ENCODE data around the gene B3GLCT.

Gene B3GLCT

DNA sequence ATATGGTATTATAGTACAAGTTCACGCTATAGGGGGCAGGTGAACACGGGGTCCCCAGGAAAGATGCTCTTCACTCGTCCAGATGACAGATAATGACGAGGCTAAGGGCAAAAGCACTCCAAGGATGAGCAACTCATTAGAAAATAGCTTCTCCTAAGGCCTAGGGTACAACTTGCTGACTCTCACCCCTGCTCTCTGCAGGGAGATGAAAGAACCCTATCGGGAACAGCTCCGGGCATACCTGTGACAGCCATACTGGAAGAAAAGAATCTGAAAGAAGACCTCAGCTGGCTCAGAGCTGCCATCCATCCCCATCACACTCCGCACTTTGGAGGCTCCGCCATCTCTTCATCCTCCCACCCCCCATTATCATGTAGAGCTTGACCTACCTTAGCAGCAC, 20.5 kb upstream of the B3GLCT start:
- no peak overlapping the region for H3K4me3 ChIP-seq (ENCODE audit: low read length)
- DNase-seq (ENCODE audit: low read depth, low spot score): no peak

DNA sequence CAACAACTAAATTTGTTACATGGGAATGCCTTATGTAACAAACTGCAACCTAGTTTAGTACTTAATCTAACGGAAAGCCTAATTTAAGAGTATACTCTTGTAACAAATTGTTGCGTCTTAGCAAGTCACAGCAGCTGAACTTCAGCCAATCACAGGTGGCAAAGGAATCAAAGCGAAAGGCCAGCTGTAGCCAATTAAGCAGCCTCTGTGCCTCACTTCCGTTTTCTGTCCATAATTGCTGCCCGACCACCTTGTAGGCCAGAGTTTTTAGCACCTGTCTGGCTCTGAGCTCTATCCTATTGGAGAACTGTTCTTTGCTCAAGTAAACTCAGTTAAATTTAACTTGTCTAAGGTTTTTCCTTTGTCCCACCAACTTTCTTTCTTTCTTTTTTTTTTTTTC, 20.0 kb upstream of the B3GLCT start:
- no peak for DNase-seq (ENCODE audit: low read depth, low spot score)

DNA sequence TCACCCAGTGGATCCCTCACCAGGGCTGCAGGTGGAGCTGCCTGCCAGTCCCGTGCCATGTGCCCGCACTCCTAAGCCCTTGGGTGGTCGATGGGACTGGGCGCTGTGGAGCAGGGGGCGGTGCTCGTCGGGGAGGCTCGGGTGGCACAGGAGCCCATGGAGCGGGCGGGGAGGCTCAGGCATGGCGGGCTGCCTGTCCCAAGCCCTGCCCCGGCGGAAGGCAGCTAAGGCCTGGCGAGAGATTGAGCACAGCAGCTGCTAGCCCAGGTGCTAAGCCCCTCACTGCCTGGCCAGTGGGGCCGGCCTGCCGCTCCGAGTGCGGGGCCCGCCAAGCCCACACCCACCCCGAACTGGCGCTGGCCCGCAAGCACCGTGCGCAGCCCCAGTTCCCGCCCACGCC, 16.8 kb upstream of the B3GLCT start:
- no peak for DNase-seq (ENCODE audit: low read depth, low spot score)
- no peak overlapping the region for H3K4me3 ChIP-seq (ENCODE audit: low read length)

More for the DNA sequence above, 20.0 kb upstream of the B3GLCT start:
- H3K4me3 ChIP-seq (ENCODE audit: low read length): no peak overlapping the region

DNA sequence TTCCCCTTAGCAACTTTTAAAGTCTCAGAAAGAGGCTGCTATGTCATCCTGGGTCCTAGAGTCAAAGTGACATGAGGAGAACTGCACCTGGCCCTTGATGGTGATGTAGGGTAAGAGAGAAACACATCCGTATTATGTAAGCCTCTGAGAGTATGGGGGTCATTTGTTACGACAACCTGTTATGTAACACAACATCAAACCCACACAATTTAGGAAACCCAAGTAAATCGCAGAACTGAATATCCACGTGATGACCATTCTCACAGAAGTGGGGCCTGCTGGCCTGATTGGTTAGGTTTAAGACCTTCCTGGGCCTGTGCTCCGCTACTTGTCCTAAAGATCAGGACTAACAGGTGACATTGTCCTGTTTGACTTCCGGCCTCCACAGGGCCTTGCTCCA, 15.3 kb upstream of the B3GLCT start:
- no peak overlapping the region for H3K4me3 ChIP-seq (ENCODE audit: low read length)
- DNase-seq (ENCODE audit: low read depth, low spot score): no peak

DNA sequence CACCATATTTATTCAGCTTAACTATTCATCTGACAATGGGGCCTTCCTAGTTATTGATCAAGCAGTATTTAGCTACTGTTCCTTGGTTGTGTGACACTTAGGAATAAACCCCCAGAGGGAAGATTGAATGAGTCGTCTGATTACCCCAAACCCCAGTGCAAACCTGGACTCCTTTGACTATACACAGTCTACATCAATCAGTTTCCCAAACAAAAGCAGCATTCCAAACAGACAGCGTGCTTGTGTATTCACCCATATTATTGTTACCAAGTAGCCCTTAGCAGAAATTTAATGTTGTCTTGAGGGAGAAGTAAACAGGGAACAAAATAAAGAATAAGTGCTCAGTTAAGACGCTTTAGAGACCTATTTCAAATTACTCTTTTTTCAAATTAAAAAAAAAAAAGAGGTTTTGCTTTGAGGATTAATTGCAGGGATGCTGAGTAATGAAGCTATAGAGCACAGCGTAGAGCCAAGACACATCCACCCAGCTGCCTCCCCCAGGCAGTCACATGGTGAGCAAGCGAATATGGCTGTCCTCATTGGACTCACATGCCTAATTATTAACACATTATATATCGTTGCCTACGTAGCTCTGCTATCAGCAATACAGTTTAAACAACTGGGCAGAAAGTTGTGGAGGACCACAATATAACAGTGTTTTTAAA, 14.7 kb upstream of the B3GLCT start:
- no peak for DNase-seq (ENCODE audit: low read depth, low spot score)
- no peak overlapping the region for H3K4me3 ChIP-seq (ENCODE audit: low read length)

DNA sequence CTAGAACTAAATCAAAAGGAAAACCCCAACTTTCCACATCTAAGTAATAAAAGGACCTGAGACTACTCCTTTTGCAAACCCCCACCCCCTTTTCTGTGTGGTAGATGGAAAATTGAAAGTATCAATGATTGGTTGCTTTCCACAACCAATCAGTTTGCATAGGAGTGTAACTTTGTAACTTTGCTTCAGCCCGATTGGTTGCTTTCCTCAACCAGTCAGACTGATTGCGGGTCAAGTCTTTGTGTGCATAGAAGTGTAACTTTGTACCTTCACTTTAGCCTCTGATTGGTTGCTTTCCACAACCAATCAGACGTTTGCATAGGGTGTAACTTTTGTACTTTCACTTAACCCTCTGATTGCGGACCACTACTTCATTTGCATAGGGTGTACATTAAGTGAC, 8.0 kb upstream of the B3GLCT start:
- DNase-seq (ENCODE audit: low read depth, low spot score): peak; percentile 22
- no peak overlapping the region for H3K4me3 ChIP-seq (ENCODE audit: low read length)

DNA sequence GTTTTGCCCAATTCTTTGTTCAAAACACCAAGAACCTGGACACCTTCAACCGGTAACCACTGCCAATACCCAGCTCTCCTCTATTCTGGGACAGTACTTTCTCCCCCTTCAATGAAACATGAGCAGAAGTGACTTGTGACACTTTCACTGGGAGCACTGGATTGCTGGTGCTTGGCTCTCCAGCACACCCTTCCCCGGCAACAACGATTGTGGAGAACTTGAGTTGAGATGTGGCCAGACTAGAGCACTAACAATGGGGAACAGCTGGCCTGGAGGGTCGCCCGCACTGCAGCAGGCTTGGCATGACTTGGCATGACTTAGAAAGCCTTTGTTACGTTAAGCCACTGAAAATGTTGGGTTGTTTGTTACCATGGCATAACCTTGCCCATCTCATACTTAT, 7.5 kb upstream of the B3GLCT start:
- H3K4me3 ChIP-seq (ENCODE audit: low read length): no peak overlapping the region
- DNase-seq (ENCODE audit: low read depth, low spot score): no peak

DNA sequence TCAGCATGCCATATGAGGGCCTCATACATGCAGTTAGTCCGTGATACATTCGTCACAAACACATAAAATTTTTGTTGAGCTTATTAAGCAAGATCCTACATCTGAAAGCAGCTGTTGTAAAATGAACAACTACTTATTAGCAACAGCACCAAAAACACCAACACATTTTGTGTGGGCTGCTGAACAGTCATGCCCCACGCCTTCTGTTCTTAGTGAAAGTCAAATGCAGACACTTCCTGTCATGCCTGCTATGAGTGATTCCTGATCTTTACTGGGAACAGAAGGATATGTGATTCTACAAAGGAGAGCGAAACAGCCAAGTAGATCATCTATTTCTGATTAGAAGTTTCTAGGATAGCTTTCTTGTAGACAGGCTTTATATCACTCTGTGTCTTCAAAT, 4.2 kb upstream of the B3GLCT start:
- DNase-seq (ENCODE audit: low read depth, low spot score): no peak
- H3K4me3 ChIP-seq (ENCODE audit: low read length): no peak overlapping the region

DNA sequence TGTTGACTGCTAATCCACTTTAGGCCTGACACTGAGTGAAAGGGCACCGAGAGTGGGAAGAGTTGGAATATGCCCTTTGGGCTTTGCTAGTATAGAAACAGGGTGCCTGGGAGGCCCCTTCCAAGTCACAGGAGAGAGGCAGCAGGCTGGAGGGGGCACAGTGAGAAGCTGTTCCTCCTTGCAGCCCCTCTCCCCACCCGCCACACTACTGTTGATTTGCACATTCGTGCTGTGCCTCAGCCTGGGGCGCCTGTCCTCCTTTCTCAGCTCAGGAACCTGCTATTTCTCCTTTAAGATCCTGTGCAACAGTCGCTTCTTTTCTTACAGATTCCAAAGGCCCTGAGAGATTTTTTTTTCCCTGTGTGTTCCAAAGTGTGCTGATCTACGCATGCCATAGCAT, 2.8 kb upstream of the B3GLCT start:
- no peak overlapping the region for H3K4me3 ChIP-seq (ENCODE audit: low read length)
- DNase-seq (ENCODE audit: low read depth, low spot score): no peak

DNA sequence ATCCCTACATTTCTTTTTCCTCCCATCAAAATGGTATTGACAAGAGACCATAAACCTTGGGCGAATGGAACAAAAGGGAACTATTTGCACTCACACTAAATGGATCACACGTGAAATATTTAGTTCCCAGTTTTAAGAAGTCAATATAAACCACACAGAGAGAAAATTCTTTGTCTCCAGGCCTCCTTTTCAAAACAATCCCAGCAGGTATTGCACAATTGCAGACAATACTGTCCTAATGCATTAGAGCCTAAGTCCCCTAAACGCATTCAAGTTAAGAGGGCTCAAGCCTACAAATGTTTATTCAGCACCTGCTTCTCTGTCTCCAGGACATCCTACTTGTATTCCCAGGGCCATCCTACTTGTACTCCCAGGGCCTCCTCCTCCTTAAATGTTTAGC, 1.3 kb upstream of the B3GLCT start:
- H3K4me3 ChIP-seq (ENCODE audit: low read length): no peak overlapping the region
- no peak for DNase-seq (ENCODE audit: low read depth, low spot score)

DNA sequence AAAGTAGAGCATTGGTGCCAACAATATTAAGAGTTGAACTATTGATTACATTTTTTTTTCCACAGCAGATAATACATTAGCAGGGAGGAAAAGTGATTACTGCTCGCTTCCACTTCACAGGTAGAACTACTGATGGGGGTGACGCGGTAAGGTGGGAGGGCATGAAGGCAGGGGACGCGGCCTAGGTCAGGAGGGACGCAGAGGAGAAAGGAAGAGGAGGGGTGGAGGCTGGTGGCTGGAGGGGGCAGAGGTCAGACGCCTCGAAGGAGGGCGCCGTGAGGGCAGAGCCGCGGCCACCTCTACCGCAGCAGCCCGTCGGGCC, 287 bp upstream of the B3GLCT start:
- DNase-seq (ENCODE audit: low read depth, low spot score): peak; percentile 27

DNA sequence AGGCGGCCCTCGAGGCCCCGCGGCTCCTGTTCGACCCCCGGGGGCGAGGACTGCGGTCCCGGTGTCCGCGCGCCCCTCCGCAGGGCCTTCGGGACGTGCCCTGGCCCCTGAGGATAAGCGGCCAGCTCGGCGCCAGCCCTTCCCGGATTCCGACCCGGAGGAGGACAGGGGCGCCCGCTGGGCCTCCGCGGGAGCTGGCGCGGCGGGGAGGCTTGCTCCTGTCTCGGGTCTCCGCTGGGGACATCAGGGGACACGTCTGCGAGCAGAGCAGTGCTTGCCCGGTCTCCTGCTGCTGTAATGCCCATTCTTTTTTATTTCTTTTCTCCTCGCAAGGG, 829 bp downstream of the B3GLCT start:
- peak; percentile 11 for DNase-seq (ENCODE audit: low read depth, low spot score)
- peak overlapping the region; percentile 68 for H3K4me3 ChIP-seq (ENCODE audit: low read length)

More for the DNA sequence above, 287 bp upstream of the B3GLCT start:
- H3K4me3 ChIP-seq (ENCODE audit: low read length): peak overlapping the region; percentile 68

DNA sequence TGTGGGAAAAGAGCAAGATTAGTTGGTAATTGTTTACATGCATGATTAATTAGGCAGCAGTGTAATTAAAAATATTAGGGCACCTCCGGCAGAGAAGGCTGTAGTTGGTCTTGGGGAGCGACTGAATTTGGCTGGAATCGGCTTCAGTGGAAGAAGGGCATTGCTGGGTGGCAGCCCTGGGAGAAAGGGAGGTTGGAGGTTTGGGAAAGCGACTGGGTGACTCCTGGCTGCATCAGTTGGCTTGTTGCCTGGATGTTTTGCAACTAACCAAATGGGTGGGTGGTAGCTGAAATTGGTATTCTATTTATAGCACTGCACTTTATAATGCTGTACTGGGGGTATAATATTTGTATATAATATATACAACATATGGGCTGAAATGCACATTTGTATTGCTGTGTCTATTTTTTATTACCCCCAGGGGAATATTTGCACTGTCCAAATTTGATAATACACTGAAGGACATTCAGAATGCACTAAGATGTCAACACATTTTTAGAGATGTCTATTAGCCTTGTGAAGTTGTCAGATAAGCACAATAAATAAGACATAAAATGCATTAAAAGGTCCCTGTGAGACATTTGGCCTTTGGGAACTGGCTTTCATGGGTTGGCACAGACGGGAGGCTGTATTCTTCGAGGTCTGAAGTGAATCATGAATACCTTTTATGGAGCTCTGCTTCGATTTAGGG, 1.7 kb downstream of the B3GLCT start:
- peak overlapping the region; percentile 68 for H3K4me3 ChIP-seq (ENCODE audit: low read length)
- DNase-seq (ENCODE audit: low read depth, low spot score): no peak

DNA sequence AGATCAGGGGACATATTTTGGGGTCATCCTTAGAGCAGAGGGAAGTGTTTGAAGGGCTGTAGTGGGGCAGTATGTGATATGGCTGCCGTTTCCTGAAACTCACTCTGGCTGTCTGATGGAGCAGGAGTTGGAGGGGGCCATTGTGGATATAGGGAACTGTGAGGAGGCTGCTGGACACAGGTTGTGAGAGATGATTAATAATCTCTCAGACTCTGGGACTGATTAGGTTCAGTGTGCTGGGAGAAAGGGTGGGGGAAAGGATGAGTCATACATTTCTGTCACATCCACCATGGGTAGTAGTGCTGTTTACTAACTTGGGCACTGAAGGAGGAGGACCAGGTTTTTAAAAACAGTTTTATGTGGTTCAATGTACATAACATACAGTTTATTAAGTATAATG, 4.8 kb downstream of the B3GLCT start:
- DNase-seq (ENCODE audit: low read depth, low spot score): no peak

DNA sequence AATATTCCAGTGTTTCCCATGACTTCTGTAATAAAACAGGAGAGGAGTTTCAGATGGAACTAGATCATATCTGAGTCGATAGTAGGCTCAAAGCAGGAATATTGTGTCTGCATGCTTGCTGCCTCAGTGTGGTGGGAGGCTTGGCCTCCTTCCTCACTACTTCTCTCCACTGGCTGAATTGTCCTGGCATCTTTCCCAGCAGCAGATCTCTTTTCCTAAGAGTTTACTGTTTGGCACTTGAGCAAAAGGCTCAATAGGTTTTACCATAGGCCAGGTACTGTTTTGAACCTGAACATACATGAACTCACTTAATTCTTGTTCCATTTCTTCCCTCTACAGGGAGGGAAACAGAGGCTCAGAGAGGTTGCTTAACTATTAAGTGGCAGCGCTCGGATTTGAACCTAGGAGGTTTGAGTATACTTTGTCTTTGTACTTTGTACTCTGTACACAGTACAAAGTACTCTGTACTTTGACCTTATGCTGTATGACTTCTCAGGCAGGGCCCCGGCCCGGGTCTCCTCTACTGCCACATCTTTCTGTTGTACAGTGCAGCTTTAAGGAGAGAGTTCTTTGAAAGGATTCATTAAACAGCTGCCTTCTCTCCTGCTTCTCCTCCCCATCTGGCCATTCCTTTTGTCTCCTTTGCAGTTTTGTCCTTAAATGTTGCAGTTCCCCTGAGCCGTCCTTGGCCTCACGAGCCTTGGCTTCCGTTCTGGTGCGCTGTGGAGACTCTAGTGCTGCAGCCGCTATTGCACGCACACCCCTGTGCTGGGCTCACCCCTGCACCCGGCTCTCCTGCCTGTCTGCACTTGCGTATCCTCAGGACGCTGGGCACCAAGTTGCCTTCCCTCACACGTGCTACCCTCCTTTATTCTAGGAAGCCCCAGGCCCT, 8.1 kb downstream of the B3GLCT start:
- H3K4me3 ChIP-seq (ENCODE audit: low read length): no peak overlapping the region
- DNase-seq (ENCODE audit: low read depth, low spot score): no peak

More for the DNA sequence above, 4.8 kb downstream of the B3GLCT start:
- no peak overlapping the region for H3K4me3 ChIP-seq (ENCODE audit: low read length)

DNA sequence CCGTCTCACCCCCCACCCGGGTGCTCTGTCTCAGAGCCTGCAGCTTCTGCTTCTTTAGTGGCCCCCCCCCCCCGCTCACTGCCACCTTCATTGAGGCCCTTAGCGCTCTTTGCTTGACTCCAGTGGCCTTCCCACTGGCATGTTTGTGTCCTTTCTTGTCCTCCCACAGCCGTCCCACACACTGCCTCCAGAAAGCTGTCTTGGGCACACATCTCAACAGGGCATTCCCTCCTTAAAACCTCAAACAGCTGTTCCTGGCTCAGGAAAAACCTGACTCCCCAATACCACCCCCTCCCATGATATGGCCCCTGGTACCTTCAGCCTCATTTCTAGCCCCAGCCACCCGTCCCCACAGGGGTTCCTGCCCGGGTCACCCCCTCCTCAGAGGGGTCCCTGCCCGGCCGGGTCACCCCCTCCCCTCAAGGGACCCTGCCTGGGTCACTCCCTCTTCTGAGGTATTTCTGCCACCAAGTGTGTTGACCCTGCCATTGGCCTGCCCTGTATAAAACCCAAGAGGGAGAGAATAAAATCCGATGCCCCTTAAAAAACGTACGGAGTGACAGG, 8.9 kb downstream of the B3GLCT start:
- no peak for DNase-seq (ENCODE audit: low read depth, low spot score)
- H3K4me3 ChIP-seq (ENCODE audit: low read length): no peak overlapping the region

DNA sequence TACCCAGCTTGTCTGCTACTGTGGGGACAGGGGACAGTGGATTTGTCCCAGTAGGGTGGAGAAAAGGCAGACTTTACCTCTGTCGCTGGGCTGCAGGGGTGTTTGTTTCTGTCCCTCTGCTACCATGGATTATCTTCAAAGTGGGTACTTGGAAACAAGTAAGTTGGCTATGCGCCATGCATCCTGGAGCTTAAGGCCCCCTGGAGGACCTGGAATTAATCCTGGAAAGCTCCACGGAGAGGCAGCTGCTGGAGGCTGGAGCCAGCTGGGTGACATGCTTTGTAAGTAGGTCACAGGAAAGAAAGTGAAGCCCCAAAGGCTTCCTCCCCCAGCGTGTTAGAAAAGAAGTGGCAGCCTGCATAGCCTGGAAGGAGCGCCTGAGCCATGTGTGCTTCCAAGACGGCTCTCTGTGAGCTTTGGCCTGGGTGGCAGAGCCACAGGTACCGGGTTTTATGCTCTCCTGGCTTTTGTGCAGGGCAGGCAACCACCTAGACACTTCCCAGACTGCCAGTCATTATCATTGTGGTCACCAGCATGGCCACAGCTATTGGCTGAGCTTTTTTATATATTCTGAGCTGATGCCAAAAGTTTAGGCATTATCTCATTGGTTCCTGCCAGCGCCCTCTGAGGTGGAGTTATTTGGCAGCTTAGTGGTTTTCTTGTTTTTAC, 9.5 kb downstream of the B3GLCT start:
- no peak overlapping the region for H3K4me3 ChIP-seq (ENCODE audit: low read length)
- no peak for DNase-seq (ENCODE audit: low read depth, low spot score)

DNA sequence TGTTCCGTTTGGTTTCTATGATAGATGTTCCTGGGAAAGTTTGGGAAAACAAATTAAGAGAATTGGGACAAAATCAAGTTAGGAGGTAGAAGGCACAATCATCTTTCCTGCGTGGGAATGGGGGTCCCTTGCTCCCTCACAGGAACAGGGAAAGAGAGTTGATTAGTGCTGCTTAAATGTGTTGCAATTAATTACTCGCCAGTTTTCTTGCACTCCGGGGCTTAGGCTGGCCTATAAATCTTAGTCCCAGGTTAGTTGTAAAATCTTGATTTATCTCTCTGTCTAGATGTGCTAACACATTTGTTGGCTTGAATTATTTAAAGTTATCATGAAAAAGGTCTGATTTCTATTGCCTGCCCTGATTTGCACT, 10.1 kb downstream of the B3GLCT start:
- H3K4me3 ChIP-seq (ENCODE audit: low read length): no peak overlapping the region
- DNase-seq (ENCODE audit: low read depth, low spot score): no peak

DNA sequence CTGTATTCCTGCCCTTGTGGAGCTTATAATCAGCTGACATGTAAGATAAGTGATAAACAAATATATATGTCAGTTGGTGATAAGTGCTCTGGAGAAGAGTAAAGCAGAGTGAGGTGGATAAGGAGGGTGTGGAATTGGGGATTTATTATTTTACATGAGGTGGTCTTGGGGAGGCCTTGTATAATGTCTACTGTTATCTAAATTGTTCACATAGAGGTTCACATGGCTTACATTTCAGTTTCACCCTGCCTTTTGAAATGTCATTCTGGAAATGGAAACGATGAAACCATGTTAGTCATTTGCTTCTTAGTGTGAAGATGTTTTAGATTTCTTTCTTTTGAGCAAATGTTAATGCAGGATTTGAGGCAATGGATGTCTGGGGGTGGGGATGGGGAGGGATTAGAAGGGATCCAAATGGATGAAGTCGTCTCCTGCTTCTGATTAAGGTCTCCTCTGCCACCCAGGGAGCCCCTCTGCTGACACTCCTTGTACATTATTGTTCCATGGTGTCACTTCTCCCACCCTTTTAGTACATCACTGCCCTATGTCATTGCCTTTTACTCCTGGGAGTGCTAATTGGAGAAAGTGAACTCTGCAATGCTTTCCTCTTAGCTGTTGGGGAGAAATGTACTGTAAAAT, 14.0 kb downstream of the B3GLCT start:
- DNase-seq (ENCODE audit: low read depth, low spot score): no peak

More for the DNA sequence above, 14.0 kb downstream of the B3GLCT start:
- H3K4me3 ChIP-seq (ENCODE audit: low read length): no peak overlapping the region

Data from Jurkat, Clone E6-1 (cell line).